CD4-positive, alpha-beta T cell treated with Interleukin-17A for 4 hours (primary cell): ENCODE data around the gene S100P.

ENCODE experiments used
- DNase-seq: peaks from one replicate; pipeline ENCODE4 v3.0.0-alpha.2; 2020; ENCODE audit warnings: mixed read lengths

S100P gene

DNA sequence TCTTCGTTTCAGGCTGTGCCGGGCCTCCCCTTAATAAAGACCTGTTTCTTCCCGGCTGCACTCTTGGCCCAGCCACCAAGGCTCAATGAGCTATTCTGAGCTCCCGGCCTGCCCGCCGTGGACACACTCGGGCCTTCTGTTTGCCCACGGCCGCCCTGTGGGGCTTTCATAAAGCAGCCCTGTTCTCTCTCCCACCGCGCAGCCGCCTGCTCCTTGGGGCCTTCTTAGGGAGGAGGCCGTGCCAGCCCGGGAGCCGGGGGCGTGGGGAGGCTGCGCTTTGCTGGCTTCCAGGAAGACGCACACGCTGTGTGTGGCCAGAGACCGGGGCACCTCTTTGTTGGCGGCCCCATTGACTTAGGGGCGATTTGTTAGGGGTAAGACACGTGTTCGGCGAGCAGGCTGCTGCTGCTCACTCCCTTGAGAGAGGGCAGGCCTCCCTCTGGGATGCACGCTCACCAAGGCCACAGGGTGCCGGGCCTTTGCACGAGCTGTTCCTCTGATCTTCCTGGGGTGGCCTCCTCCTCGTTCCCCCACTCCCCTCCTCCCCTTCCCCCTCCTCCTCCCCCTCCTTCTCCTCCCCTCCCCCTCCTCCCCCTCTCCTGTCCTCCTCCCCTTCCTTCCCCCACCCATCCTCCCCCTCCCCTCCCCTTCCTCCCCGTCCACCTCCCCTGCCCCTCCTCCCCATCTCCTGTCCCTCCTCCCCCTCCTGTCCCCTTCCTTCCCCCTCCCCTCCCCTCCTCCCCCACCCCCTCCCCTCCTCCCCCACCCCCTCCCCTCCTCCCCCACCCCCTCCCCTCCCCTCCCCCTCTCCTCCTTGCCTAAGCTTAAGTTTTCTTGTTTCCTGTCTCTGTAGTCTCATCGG is 33.6 kb downstream of the S100P start:
- no peak for DNase-seq

DNA sequence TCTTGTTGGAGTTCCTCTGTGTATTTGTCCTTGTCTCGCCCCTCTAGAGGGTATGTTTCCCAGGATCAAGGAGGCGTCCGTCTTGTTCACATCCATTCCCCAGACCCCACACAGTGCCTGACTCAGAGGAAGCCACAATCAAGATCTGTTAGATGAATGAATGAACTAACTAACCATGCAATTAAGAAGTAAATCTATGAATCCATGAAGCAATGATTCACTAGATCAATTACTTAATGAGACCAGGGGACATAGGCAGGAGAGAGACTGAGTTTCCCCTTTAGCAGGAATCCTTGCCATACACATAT is 34.2 kb downstream of the S100P start:
- no peak for DNase-seq

DNA sequence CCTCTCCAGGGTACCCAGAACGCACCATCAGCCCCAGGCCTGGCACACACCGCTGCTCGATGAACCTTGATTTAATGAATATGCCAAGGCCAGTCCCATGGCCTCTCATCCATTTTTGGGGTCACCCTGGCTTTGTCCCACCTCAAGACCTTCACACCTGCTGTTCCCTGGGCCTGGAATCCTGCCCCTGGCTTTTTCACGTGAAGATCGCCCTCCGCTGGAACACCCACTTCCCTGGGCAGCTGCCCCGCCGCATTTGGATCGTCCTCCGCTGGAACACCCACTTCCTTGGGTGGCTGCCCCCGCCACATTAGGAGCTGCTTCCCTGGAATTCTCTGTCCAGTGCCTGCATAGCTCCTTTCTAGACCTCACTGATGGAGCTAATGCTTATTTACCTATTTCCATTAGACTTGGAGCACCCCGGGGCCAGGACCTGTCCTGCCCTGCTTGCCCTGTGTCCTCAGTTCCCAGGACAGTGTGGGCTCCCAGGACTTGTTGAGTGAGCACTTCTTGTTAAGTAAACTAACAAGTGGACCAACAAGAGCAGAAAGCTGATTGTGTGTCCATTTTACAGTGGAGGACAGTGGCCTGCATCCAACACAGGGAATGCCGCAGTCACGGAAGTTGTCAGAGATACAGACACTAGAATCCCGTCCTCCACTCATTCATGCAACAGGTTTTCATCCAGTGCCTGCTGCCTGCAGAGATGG is 34.8 kb downstream of the S100P start:
- no peak for DNase-seq

DNA sequence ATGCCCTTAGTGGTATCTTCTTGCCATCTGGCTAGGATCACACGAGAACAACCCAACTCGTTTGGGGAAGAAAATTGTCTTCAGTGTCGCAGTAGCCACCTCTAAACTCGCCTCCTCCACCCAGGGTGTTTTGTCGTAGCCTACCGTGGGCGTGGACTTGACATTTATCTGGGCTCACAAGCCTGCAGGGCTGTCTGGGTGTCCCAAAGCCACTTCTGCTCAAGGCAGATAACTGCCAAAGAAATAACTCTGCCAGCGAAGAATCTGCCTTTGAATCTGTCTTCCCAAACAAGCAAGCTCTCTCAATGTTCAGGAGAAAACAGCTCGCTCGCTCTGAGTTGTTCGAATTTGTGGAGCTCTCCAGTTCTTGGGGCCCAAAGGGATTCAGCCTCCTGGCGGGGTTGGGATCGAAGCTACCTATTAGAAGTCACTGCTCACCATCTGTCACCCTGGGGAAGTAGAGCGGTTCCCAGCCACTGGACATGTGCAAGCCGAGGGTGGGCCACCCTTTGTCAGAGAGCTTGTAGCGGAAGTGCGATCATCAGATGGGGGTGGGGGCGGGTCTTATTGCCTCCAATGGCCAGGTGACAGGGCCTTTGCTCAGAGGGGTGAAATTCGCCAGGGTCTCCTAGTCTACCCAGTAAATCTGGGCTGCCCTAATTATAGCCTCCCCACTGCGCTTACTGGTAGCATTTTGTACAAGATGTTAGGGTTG is 37.1 kb downstream of the S100P start:
- no peak for DNase-seq

DNA sequence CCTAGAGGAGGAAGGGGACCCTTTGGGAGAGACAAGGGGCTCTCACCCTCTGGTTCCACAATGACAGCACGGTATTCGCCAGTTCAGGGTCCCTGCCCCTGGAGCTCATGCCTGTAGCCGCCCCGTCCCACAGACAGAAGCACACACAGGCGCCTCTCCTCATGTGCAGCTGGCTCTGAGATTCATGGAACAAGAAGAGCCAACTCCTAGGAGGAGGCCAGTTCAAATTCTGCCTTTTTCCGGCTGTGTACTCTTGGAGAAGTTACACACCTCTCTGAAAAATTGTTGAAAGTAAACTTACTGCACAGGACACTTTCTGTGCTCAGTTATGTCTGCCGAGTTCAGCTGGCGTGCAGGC is 37.6 kb downstream of the S100P start:
- no peak for DNase-seq

DNA sequence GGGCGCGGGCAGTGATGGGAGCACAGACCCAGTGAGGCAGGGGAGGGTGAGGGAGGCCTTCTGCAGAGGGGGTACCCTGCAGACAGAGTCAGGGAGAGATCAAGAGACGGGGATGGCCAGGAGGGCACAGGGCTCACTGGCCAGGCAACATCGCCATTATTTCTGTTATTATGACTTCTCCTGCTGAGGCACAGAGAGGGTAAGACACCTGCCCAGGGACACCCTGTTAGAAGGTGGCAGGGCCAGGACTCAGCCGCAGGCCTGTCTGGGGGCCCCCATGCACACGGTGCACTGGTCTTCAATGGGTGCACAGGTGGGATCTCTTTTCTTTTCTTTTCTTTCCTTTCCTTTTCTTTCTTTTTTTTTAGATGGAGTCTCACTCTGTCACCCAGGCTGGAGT is 38.1 kb downstream of the S100P start:
- DNase-seq = no peak

DNA sequence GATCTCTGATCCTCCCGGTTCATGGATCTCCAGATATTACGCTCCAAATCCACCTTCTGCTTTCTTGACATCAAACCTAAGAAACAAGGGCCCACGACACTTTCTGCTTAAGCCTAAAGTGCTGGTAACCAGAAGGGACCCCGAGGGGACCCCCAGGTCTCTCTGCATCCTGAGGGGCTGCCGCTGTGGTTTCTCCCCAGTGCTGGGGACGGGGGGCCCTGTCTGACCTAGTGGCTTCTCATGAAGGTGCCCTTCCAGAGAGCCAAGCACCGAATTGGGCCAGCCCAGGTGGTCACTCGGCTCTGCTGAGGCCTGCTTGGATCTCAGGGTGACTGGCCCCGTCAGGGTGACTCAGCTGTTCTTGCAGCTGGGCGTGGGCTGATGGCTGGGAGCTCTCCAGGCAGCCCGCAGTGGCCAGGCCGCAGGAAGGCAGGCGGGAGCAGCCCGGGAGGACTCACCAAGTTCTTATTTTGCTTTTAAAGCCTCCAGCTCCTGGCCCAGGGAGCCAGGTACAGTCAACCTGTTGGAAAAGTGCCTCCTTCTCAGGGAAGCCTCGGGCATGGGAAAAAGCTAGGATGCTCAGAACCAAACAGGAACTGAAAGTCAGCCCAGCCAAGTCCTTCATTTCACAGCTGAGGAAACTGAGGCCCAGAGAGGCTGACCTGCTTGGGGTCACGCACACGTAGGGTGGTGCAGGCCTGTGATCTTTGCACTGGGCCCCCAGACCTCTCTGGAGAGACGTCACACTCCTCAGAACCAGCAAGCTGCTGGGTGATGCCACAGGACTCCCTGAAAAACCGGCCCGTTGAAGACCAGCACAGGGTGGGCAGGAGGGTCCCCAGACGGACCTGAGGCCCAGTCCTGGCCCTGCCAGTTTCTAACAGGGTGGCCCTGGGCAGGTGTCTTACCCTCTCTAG is 39.0 kb downstream of the S100P start:
- DNase-seq = no peak

DNA sequence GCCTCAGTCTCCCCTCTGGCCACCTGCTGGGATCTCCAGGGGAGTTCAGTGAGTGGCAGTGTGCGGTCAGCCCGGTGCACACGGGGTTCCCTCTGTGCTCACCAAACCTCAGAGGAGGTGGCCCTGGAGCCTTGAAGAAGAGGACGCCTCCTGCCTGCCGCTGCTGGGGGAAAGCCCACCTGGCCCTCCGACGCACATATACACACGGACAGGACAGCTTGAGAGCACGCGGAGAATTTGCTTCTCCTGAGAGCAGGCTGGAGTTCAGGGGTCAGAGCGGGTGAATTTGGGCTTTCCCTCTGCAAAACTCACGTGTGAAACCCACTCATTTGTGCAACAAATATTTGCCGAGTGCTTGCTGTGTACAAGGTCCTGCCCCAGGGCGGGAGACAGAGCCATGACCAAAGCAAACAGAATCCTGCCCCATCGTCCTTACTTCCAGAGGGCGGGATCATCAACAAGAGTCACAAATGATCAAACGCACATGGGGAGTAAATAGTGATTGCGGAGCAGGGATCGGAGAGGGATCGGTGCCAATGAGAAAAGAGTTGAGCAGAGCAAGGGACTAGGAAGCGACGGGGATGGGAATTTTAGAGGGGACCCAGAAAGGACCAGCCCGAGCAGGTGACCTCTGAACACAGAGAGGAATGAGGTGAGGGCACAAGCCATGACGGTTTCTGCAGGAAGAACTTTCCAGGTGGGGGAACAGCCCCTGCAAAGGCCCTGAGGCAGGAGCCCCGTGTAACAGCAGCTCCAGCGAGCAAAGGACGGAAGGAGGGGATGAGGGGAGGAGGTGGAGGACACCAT is 39.9 kb downstream of the S100P start:
- DNase-seq = no peak

DNA sequence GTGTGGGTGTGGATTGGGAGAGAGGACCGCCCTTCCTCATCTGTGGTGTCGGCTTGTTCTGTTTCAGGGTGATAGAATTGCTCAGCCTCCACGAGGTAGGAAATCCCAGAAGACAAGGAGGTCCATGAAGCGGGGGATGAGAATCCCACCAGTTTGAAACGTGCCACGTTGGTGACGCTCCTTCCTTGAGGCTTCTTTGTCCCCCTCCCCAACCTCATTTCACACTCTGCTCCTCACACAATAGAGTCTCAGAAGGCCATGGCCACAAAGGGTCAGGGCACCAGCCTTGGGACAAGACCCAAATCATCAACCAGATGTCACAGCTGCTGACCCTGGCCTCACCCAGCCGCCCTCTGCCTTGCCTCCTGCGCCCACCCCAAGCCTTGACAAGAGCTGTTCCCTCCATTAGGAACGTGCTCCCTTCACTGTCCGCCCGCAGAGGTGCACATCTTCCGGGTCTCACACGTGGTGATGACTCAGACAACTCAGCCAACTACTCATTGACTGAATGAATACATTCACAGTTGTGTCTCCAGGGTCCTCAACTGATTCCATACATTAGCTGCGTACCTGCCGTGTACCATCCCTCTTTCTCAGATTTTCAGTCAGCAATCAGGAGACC is 40.6 kb downstream of the S100P start:
- no peak for DNase-seq

DNA sequence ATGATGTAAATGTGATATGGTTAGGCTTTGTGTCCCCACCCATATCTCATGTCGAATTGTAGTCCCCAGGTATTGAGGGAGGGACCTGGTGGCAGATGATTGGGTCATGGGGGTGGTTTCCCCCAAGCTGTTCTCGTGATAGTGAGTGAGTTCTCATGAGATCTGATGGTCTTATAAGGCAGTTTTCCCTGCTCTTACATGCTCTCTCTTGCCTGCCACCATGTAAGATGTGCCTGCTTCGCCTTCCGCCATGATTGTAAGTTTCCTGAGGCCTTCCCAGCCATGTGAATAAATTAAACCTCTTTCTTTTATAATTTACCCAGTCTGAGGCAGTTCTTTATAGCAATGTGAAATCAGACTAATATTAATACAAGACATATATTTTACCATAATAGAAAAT is 46.2 kb downstream of the S100P start:
- no peak for DNase-seq

DNA sequence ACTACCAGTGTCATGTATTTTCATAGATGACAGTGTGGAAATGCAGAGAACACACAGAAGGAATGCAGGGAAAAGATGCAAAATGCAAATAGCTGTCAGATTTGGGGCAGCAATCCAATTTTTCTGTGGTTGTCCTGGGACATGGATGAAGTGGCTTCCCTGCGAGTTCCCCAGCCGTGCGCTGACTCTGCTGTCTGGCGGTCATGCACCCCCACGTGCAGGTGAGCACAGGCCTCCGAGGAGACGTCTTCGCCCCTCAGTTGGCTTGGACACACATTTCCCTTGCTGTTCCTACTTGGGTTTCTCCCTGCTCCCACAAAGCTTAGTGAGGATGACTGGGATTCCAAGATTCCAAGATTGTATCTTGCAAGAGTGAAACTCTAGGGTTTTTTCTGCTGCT is 46.7 kb downstream of the S100P start:
- DNase-seq = no peak

DNA sequence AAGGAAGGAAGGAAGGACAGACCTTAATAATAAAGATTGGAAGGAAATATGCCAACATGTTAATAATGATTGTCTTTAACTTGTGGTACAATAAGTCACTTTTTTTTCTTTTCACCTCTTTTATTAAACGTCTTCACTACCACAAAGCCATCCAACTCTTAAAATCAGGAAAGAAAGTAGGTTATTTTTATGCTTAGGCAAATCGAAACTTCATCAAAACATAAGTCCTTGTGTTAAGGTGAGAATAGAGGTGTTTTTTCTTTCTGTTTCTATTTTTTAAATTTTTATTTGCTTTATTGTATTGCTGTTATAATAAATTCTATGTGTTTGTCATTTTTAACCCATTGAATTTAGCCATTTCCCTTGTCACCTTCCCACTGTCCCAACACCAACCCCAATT is 48.8 kb downstream of the S100P start:
- no peak for DNase-seq

DNA sequence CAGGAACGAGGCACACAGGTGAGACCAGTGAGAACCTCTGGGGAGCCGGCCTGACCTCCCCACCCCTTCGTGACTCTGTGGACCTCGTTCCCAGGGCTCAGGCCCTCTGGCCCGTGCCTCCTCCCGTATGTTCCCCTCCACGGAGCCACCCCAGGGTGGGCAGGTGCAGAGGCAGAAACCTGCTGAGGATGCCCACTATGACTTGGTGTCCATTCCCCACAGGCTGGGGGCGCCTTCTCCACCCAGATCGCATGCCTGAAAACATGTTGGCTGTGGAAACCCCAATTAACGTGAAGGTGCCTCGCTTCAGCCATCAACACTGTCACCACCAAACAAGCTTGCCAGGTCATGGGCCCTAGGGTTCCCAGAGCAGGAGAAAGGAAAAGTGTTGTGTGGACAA is 49.3 kb downstream of the S100P start:
- DNase-seq = no peak
